SU-DHL-6 (cell line): ENCODE results near the gene ROBO2.

Experiments used
- EZH2phosphoT487 ChIP-seq: fragments of 200-600 bp; sonication (generic), shearing (Covaris generic); conservative IDR thresholded peaks from 2 replicates; pipeline ENCODE4 v1.6.1; 2018; ENCODE audit warnings: mild to moderate bottlenecking, antibody characterized with exemption, low read length, moderate library complexity, mixed read lengths
- TF ChIP-seq, protein P1 (sequence below): fragments of 200-600 bp; sonication (generic); IDR thresholded peaks from one replicate; pipeline ENCODE4 v1.5.1; 2017; ENCODE audit warnings: antibody characterized with exemption, mild to moderate bottlenecking, low read length, moderate library complexity; ENCODE audit not compliant: insufficient read depth, poor library complexity, severe bottlenecking

DNA sequence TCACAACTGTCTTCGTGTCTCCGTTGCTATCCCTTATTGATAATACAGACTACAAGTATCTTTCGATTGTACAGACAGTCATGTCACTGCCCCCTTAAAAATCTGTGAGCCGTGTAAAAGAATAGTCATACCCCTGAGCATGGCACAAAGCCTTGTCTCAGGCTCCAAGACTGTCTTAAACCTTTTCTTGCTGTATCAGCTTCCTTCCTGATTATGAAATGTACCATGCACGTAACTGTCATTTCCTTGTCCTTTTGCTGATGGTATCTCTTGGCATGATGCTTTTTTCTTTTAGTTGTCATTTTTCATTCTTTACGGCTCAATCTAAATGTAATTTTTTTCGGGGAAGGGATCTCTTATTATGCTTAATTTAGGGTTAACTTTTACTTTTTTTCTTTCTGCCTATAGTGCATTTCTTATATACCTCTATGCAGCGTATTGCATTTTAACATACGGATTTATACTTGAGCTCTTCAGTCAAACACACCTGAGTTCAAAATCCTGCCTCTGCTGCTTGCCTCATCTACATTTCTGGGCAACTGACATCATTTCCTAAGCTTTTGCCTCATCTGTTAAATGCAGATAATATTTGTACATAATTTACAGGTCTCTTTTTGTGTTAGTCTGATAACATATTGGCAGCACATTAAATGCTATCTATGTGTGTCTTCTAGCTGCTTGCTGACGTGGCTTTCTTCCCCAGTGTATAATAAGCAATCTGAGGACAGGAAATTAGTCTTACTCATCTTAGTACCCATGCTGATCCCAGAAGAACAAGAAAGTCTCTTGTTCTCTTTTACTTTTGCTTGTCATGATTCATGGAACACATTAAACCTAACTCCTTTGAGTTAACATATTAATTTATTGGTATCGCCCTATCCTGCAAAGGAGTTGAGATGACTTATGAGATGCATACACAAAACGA, 57.3 kb downstream of the ROBO2 start:
- TF ChIP-seq, protein P1, sequence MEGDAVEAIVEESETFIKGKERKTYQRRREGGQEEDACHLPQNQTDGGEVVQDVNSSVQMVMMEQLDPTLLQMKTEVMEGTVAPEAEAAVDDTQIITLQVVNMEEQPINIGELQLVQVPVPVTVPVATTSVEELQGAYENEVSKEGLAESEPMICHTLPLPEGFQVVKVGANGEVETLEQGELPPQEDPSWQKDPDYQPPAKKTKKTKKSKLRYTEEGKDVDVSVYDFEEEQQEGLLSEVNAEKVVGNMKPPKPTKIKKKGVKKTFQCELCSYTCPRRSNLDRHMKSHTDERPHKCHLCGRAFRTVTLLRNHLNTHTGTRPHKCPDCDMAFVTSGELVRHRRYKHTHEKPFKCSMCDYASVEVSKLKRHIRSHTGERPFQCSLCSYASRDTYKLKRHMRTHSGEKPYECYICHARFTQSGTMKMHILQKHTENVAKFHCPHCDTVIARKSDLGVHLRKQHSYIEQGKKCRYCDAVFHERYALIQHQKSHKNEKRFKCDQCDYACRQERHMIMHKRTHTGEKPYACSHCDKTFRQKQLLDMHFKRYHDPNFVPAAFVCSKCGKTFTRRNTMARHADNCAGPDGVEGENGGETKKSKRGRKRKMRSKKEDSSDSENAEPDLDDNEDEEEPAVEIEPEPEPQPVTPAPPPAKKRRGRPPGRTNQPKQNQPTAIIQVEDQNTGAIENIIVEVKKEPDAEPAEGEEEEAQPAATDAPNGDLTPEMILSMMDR = no peak
- no peak for TF ChIP-seq EZH2phosphoT487
